HG03139 (cell line): ENCODE measurements around the gene SUPT5H.

Experiments
- ATAC-seq: cut with Tn5 transposase; IDR thresholded peaks from one replicate; pipeline ENCODE4 v1.9.1; 2021; ENCODE audit not compliant: unreplicated experiment

Gene SUPT5H

DNA sequence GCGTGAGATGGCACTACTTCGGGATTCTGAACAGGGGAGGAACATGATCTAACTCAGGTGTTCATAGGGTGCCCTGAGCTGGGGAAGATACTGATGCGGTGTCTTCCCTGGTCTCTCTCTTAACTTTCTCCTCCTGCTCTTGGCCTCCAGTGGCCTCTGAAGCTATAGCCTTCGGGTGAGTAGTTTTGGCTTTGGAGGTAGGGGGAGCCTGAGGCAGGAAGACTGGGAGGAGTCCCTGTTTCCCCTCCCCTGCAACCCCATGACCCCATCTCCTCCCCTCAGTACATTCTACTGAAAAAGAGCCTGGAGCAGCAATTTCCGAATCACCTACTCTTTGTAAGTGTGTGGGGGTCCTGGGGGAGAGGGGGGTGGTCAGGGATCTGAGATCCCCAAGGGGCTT lies 73.1 kb downstream of the SUPT5H start:
- ATAC-seq = no peak

DNA sequence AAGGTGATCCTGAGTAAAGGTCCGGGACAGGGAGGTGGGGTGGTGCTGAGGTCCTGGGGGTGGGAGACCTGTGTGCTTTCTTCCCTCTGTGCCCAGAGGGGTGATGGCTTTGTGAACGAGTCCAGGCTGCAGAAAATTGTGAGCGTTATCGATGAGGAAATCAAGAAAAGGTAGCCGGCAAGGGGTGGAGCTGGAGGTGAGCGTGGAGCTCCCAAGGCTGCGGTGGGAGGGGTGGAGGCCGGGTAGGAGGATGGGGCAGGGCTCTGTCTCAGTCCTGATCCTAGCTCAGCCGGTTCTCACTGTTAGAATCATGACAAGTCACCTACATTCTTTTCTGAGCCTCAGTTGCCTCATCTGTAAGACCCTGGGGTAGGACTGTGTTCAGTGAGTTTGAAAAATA lies 73.6 kb downstream of the SUPT5H start:
- ATAC-seq = no peak

GRCh38 chr19:39520541-39521484 lies 75.4 kb downstream of the SUPT5H start:
- ATAC-seq = no peak

- no peak for ATAC-seq
Measured at GRCh38 chr19:39524495-39524894, 79.1 kb downstream of the SUPT5H start.

DNA sequence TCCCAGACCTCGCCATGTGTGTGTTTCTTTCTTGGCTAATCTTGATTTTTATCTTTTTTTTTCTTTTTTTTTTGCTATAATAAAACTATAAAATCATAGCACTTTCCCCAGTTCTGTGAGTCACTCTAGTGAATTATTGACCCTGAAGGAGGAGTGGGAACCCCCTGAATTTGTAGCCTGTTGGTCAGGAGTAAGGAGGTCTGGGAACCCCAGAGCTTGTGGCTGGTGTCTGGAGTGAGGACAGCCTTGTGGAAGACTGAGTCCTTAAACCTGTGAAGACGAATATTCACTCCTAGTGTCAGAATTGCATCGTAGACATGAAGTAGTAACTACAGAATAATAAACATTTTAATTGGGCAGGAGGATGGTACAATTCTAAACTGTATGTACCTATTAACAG lies 79.8 kb downstream of the SUPT5H start:
- ATAC-seq = no peak
